Astrocyte (in vitro differentiated cells and primary cell): ENCODE measurements around the gene DIP2B. TPM values are rescaled to one million over a fixed set of nuclear protein-coding genes. Genes with fewer than 3 reads are reported as not detected.

Experiments used
- DNase-seq: peaks from one replicate; pipeline ENCODE4 v3.0.0-alpha.2; 2010; ENCODE audit warnings: low read depth
- FAIRE-seq: peaks from 2 replicates; lab custom pipeline; 2011; peaks lifted over from hg19 to GRCh38; lab: Jason Lieb, UNC
- H2AFZ ChIP-seq: 2 replicates; pipeline ENCODE4 v1.6.0; 2012; ENCODE audit warnings: low read depth, low read length, inconsistent platforms
- H3K27ac ChIP-seq: 2 replicates; pipeline ENCODE4 v1.5.1; 2011; ENCODE audit warnings: low read depth, low read length, inconsistent platforms
- H3K27me3 ChIP-seq: 2 replicates; pipeline ENCODE4 v1.6.0; 2011; ENCODE audit warnings: low read length, inconsistent platforms; ENCODE audit not compliant: insufficient read depth
- H3K36me3 ChIP-seq: 2 replicates; pipeline ENCODE4 v1.5.1; 2011; ENCODE audit warnings: low read length, inconsistent platforms; ENCODE audit not compliant: insufficient read depth
- H3K4me1 ChIP-seq: 2 replicates; pipeline ENCODE4 v1.5.1; 2011; ENCODE audit warnings: low read length, inconsistent platforms; ENCODE audit not compliant: insufficient read depth
- H3K4me2 ChIP-seq: 2 replicates; pipeline ENCODE4 v1.6.0; 2012; ENCODE audit warnings: low read length, inconsistent platforms
- H3K4me3 ChIP-seq: 2 replicates; pipeline ENCODE4 v1.5.1; 2011; ENCODE audit warnings: low read depth, mild to moderate bottlenecking, low read length, inconsistent platforms; ENCODE audit not compliant: insufficient read depth
- H3K79me2 ChIP-seq: 2 replicates; pipeline ENCODE4 v1.6.0; 2012; ENCODE audit warnings: mild to moderate bottlenecking, low read length, inconsistent platforms; ENCODE audit not compliant: insufficient read depth
- H3K9ac ChIP-seq: 2 replicates; pipeline ENCODE4 v1.6.0; 2012; ENCODE audit warnings: mild to moderate bottlenecking, low read length, inconsistent platforms
- H3K9me3 ChIP-seq: 2 replicates; pipeline ENCODE4 v1.5.1; 2012; ENCODE audit warnings: low read depth, mild to moderate bottlenecking, low read length, inconsistent platforms; ENCODE audit not compliant: insufficient read depth
- H4K20me1 ChIP-seq: 2 replicates; pipeline ENCODE4 v1.6.0; 2012; ENCODE audit warnings: low read length, inconsistent platforms; ENCODE audit not compliant: insufficient read depth
- H3K27ac Mint-ChIP-seq: one replicate; pipeline ENCODE4 v1.8.0; 2021; ENCODE audit warnings: mild to moderate bottlenecking, mixed read lengths; ENCODE audit not compliant: unreplicated experiment
- H3K27me3 Mint-ChIP-seq: one replicate; pipeline ENCODE4 v1.8.0; 2021; ENCODE audit warnings: low read depth, mixed read lengths; ENCODE audit not compliant: unreplicated experiment
- H3K36me3 Mint-ChIP-seq: one replicate; pipeline ENCODE4 v1.8.0; 2021; ENCODE audit warnings: low read depth, mixed read lengths; ENCODE audit not compliant: unreplicated experiment
- H3K4me1 Mint-ChIP-seq: one replicate; pipeline ENCODE4 v1.8.0; 2021; ENCODE audit warnings: low read depth, mixed read lengths; ENCODE audit not compliant: unreplicated experiment
- H3K4me3 Mint-ChIP-seq: one replicate; pipeline ENCODE4 v1.8.0; 2021; ENCODE audit warnings: mild to moderate bottlenecking, moderate library complexity, mixed read lengths; ENCODE audit not compliant: unreplicated experiment
- H3K9me3 Mint-ChIP-seq: one replicate; pipeline ENCODE4 v1.8.0; 2021; ENCODE audit warnings: mild to moderate bottlenecking, mixed read lengths; ENCODE audit not compliant: unreplicated experiment
- EZH2 ChIP-seq: IDR thresholded peaks from 2 replicates; pipeline ENCODE4 v1.6.1; 2012; ENCODE audit warnings: mild to moderate bottlenecking, low read length, inconsistent platforms; ENCODE audit not compliant: insufficient read depth
- total RNA-seq: library from RNA; stranded (reverse); gene quantifications from 2 replicates; pipeline ENCODE4 v1.2.1, GENCODE V29; 2021
- TF ChIP-seq, protein P1 (sequence below): IDR thresholded peaks from 2 replicates; pipeline ENCODE4 v1.5.1; 2011; ENCODE audit warnings: low read depth, mild to moderate bottlenecking, inconsistent platforms, low read length, moderate library complexity; ENCODE audit not compliant: insufficient read depth

DIP2B gene
- total RNA-seq, 1 donor from 2014 or later, result 53.2 TPM

DNA sequence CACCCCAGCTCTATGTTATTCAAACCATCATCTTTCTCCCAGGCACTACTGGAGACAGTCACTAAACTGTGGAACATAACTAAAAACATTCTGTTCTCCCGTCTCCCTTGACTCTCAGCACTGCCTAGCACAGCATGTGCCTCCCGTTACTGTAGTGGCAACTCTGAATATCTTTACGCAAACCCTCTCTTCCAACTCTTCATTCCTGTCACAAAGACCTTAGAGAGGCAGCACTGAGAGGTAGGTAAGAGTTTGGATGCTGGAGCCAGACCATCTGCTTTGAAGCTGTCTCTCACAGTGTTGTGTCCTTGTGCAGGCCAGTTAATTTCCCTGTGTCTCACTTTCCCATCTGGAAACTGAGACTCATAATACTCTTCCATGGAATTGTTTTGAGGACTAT is 108.1 kb downstream of the DIP2B start:
- Histone ChIP-seq H3K9ac (no peak overlapping the region), H4K20me1 (no peaks in the 10 kb centered on the region), H3K9me3 (no peaks in the 10 kb centered on the region), H3K4me3 (no peak overlapping the region), H3K79me2 (peaks cover 38% of the 10 kb centered on the region), H3K4me2 (no peak overlapping the region), H2AFZ (no peak overlapping the region), H3K27me3 (no peaks in the 10 kb centered on the region), H3K36me3 (no peaks in the 10 kb centered on the region), H3K4me1 (peaks cover 35% of the 10 kb centered on the region), H3K27ac (no peak overlapping the region)
- no peak for DNase-seq
- TF ChIP-seq EZH2, result no peak
- TF ChIP-seq, protein P1, sequence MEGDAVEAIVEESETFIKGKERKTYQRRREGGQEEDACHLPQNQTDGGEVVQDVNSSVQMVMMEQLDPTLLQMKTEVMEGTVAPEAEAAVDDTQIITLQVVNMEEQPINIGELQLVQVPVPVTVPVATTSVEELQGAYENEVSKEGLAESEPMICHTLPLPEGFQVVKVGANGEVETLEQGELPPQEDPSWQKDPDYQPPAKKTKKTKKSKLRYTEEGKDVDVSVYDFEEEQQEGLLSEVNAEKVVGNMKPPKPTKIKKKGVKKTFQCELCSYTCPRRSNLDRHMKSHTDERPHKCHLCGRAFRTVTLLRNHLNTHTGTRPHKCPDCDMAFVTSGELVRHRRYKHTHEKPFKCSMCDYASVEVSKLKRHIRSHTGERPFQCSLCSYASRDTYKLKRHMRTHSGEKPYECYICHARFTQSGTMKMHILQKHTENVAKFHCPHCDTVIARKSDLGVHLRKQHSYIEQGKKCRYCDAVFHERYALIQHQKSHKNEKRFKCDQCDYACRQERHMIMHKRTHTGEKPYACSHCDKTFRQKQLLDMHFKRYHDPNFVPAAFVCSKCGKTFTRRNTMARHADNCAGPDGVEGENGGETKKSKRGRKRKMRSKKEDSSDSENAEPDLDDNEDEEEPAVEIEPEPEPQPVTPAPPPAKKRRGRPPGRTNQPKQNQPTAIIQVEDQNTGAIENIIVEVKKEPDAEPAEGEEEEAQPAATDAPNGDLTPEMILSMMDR, result no peak
- Mint-ChIP-seq H3K9me3 (no peaks in the 10 kb centered on the region), H3K4me1 (peaks cover 28% of the 10 kb centered on the region), H3K4me3 (no peak overlapping the region), H3K27me3 (no peaks in the 10 kb centered on the region), H3K36me3 (peaks cover 2% of the 10 kb centered on the region), H3K27ac (no peak overlapping the region)
- FAIRE-seq, result no peak

GRCh38 chr12:50613463-50613862 is 108.7 kb downstream of the DIP2B start:
- peak overlapping the region; percentile 52 for H3K4me2 ChIP-seq
- peaks cover 35% of the 10 kb centered on the region for H3K4me1 ChIP-seq
- H3K27me3 ChIP-seq, result no peaks in the 10 kb centered on the region
- H3K27ac Mint-ChIP-seq, result no peak overlapping the region
- H3K4me3 ChIP-seq, result no peak overlapping the region
- no peaks in the 10 kb centered on the region for H3K27me3 Mint-ChIP-seq
- H3K4me3 Mint-ChIP-seq, result no peak overlapping the region
- H3K4me1 Mint-ChIP-seq, result peaks cover 34% of the 10 kb centered on the region
- H3K27ac ChIP-seq, result peak overlapping the region; percentile 76
- peaks cover 2% of the 10 kb centered on the region for H3K36me3 Mint-ChIP-seq
- peak overlapping the region; percentile 45 for H3K9ac ChIP-seq
- H3K79me2 ChIP-seq, result peaks cover 40% of the 10 kb centered on the region
- H3K36me3 ChIP-seq, result no peaks in the 10 kb centered on the region
- H3K9me3 ChIP-seq, result no peaks in the 10 kb centered on the region
- DNase-seq (no peak), FAIRE-seq (no peak)
- H3K9me3 Mint-ChIP-seq, result no peaks in the 10 kb centered on the region
- H2AFZ ChIP-seq, result no peak overlapping the region
- H4K20me1 ChIP-seq, result no peaks in the 10 kb centered on the region
- no peak for TF ChIP-seq EZH2
- TF ChIP-seq, protein P1, result no peak

DNA sequence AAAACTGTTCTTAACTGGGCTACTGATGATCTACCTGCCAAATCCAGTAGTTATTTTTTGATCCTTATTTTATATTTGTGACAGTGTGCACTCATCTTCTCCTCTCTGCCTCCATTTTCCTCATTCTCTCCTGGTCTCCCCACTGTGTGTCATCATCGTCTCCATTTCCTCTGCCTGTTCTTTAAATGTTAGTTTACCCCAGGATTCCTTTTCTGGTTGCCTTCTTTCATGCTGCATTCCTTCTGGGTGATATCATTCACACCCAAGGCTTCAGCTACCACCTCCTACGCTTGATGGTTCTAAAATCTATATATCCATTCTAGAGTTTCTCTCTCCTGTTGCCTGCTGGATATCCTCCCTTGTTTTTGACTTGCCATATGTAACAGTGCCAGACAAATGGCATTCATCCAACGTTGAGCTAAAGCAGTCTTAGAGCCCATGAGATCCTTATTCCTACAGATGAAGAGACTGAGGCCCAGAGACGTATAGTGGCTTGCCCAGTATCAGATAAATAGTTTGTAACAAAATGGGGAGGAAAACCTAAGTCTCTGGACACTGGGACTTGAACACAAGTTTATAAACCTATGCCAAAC is 109.5 kb downstream of the DIP2B start:
- no peak overlapping the region for H2AFZ ChIP-seq
- H3K4me3 Mint-ChIP-seq, result no peak overlapping the region
- DNase-seq (peak; percentile 90), FAIRE-seq (no peak)
- peak overlapping the region; percentile 45 for H3K9ac ChIP-seq
- peaks cover 2% of the 10 kb centered on the region for H3K36me3 Mint-ChIP-seq
- no peaks in the 10 kb centered on the region for H3K27me3 ChIP-seq
- no peak overlapping the region for H3K27ac Mint-ChIP-seq
- H3K9me3 Mint-ChIP-seq, result no peaks in the 10 kb centered on the region
- no peak overlapping the region for H3K4me3 ChIP-seq
- H3K36me3 ChIP-seq, result no peaks in the 10 kb centered on the region
- peak overlapping the region; percentile 52 for H3K4me2 ChIP-seq
- peaks cover 40% of the 10 kb centered on the region for H3K4me1 ChIP-seq
- H3K27ac ChIP-seq, result peak overlapping the region; percentile 76
- peaks cover 45% of the 10 kb centered on the region for H3K79me2 ChIP-seq
- H3K4me1 Mint-ChIP-seq, result peaks cover 40% of the 10 kb centered on the region
- H3K9me3 ChIP-seq, result no peaks in the 10 kb centered on the region
- H3K27me3 Mint-ChIP-seq, result no peaks in the 10 kb centered on the region
- TF ChIP-seq, protein P1, result no peak
- TF ChIP-seq EZH2, result no peak
- no peaks in the 10 kb centered on the region for H4K20me1 ChIP-seq
